ENCODE results near the gene MYO18B.

The MYO18B gene

GRCh38 chr22:25908755-25909154, 166.8 kb downstream of the MYO18B start:
- no peak for DNase-seq

- DNase-seq: no peak
Observed at GRCh38 chr22:25909614-25910387, 167.8 kb downstream of the MYO18B start.

- no peak for DNase-seq
Observed at GRCh38 chr22:25911243-25911972, 169.4 kb downstream of the MYO18B start.

- no peak for DNase-seq
Observed at GRCh38 chr22:25919452-25919851, 177.5 kb downstream of the MYO18B start.

GRCh38 chr22:25922141-25922540, 180.2 kb downstream of the MYO18B start:
- DNase-seq: no peak

- no peak for DNase-seq
Observed at GRCh38 chr22:25923914-25924313, 181.9 kb downstream of the MYO18B start.

- DNase-seq: no peak
Observed at GRCh38 chr22:25928038-25928437, 186.1 kb downstream of the MYO18B start.

GRCh38 chr22:25929321-25929878, 187.4 kb downstream of the MYO18B start:
- DNase-seq: no peak

GRCh38 chr22:25930083-25930482, 188.1 kb downstream of the MYO18B start:
- DNase-seq: no peak

- no peak for DNase-seq
Observed at GRCh38 chr22:25930788-25931310, 188.9 kb downstream of the MYO18B start.

- no peak for DNase-seq
Observed at GRCh38 chr22:25933158-25933788, 191.3 kb downstream of the MYO18B start.

GRCh38 chr22:25935266-25936058, 193.5 kb downstream of the MYO18B start:
- no peak for DNase-seq

GRCh38 chr22:25938151-25938550, 196.2 kb downstream of the MYO18B start:
- DNase-seq: no peak

GRCh38 chr22:25939384-25939783, 197.4 kb downstream of the MYO18B start:
- DNase-seq: no peak

GRCh38 chr22:25940479-25940878, 198.5 kb downstream of the MYO18B start:
- DNase-seq: no peak

GRCh38 chr22:25941365-25941960, 199.5 kb downstream of the MYO18B start:
- no peak for DNase-seq

- no peak for DNase-seq
Observed at GRCh38 chr22:25942115-25942855, 200.3 kb downstream of the MYO18B start.

- no peak for DNase-seq
Observed at GRCh38 chr22:25942856-25943411, 200.9 kb downstream of the MYO18B start.

- no peak for DNase-seq
Observed at GRCh38 chr22:25950111-25950510, 208.1 kb downstream of the MYO18B start.

- no peak for DNase-seq
Observed at GRCh38 chr22:25953276-25953675, 211.3 kb downstream of the MYO18B start.

- DNase-seq: no peak
Observed at GRCh38 chr22:25953919-25954318, 211.9 kb downstream of the MYO18B start.
